ENCODE measurements around the gene LRP4. TPM values are rescaled to one million over a fixed set of nuclear protein-coding genes. Genes with fewer than 3 reads are reported as not detected.

LRP4 gene
- total RNA-seq, 2 experiments from 2014 or later, result 0.20 to 0.43 TPM

- H3K27me3 Mint-ChIP-seq, result no peaks in the 10 kb centered on the region
- DNase-seq, result no peak
- no peak overlapping the region for H3K27ac Mint-ChIP-seq
- peaks cover 3% of the 10 kb centered on the region for H3K4me1 Mint-ChIP-seq
- H3K36me3 Mint-ChIP-seq, result no peaks in the 10 kb centered on the region
- no peaks in the 10 kb centered on the region for H3K9me3 Mint-ChIP-seq
- H3K4me3 Mint-ChIP-seq, result no peak overlapping the region
These were observed 26.2 kb downstream of the LRP4 start for GRCh38 chr11:46892109-46892508.

GRCh38 chr11:46890665-46891064 is 27.7 kb downstream of the LRP4 start:
- peaks cover 3% of the 10 kb centered on the region for H3K4me1 Mint-ChIP-seq
- H3K27me3 Mint-ChIP-seq, result no peaks in the 10 kb centered on the region
- no peak overlapping the region for H3K4me3 Mint-ChIP-seq
- no peaks in the 10 kb centered on the region for H3K9me3 Mint-ChIP-seq
- H3K36me3 Mint-ChIP-seq, result no peaks in the 10 kb centered on the region
- no peak for DNase-seq
- H3K27ac Mint-ChIP-seq, result no peak overlapping the region

DNA sequence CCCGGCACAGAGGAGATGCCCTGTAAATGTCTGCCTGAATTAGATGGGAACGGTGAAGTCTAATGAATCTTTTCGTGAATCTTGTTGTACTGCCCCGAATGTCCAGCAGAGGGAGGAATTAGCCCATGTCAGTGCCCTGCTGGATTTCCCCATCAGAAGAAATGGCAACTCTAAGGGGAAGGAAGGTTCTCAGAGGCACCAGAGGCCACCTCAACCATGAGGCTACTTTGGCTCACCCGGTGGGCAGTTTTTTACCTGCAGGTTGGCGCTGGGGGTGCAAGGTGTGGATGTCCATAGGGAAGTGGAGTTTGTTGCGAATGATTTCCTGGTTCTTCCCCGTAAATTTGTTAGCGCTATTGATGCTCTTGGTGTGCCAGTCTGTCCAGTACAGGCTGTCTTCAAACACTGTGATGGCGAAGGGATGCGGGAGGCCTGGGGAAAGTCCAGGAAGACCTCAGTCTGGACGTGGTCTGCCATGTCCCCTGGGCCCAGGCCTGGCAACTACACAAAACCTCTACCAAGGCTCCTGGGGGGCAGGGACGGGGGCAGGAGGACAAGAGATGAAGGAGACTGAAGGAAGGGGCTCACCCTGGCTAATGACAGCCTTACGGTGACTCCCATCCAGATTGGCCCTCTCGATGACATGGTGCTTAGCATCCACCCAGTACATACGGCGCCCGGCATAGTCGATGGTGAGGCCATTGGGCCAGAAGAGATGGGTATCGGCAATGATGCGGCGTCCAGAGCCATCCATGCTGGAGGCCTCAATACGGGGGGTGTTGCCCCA is 28.5 kb downstream of the LRP4 start:
- peak; percentile 61 for DNase-seq
- Mint-ChIP-seq H3K4me1 (peaks cover 3% of the 10 kb centered on the region), H3K9me3 (no peaks in the 10 kb centered on the region), H3K36me3 (no peaks in the 10 kb centered on the region), H3K27me3 (no peaks in the 10 kb centered on the region), H3K4me3 (no peak overlapping the region), H3K27ac (no peak overlapping the region)

DNA sequence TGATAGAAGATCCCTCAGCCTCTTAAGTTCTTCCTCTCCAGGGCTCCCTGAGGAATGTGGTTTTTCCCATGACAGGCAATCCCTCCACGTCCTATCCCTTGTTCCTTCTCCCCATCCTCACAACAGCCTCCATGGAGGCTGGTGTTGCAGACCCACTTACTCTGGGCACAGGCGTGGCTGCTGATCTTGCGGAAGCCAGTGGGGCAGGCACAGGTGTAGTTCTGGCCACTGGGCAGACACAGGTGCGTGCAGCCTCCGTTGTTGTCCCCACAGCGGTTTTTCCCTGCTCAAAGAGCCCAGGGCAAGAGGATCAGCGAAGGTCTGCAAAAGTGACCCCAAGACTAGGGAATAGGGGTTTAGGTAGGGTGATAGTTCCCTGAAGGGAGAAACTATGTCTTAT is 29.1 kb downstream of the LRP4 start:
- H3K9me3 Mint-ChIP-seq, result no peaks in the 10 kb centered on the region
- H3K4me3 Mint-ChIP-seq, result no peak overlapping the region
- peaks cover 3% of the 10 kb centered on the region for H3K4me1 Mint-ChIP-seq
- DNase-seq, result no peak
- no peak overlapping the region for H3K27ac Mint-ChIP-seq
- no peaks in the 10 kb centered on the region for H3K36me3 Mint-ChIP-seq
- H3K27me3 Mint-ChIP-seq, result no peaks in the 10 kb centered on the region

DNA sequence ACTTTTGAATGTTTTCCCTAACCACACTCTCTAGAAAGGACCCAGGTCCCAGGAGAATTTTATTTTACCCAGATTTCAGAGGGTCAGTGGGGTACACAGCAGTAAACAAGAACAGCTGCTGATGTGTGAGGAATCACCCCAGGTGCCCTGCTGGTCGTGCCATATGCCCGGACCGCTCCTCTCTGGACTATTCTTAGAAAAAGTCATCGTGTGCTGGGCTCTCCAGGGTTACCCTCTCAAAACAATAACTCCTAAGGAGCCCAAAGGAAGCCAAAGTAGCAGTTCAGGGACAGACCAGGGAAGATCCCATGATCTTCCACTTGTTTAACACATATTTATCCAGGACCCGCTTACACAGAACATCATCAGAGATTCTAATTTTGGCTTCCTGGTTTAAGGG is 29.7 kb downstream of the LRP4 start:
- no peak overlapping the region for H3K4me3 Mint-ChIP-seq
- no peaks in the 10 kb centered on the region for H3K36me3 Mint-ChIP-seq
- no peaks in the 10 kb centered on the region for H3K27me3 Mint-ChIP-seq
- H3K4me1 Mint-ChIP-seq, result peaks cover 3% of the 10 kb centered on the region
- no peak overlapping the region for H3K27ac Mint-ChIP-seq
- no peak for DNase-seq
- no peaks in the 10 kb centered on the region for H3K9me3 Mint-ChIP-seq

- no peak overlapping the region for H3K27ac Mint-ChIP-seq
- no peaks in the 10 kb centered on the region for H3K36me3 Mint-ChIP-seq
- DNase-seq, result no peak
- H3K9me3 Mint-ChIP-seq, result no peaks in the 10 kb centered on the region
- no peak overlapping the region for H3K4me3 Mint-ChIP-seq
- peaks cover 3% of the 10 kb centered on the region for H3K4me1 Mint-ChIP-seq
- no peaks in the 10 kb centered on the region for H3K27me3 Mint-ChIP-seq
These were observed 32.1 kb downstream of the LRP4 start for GRCh38 chr11:46886211-46886610.

- no peaks in the 10 kb centered on the region for H3K4me1 Mint-ChIP-seq
- no peaks in the 10 kb centered on the region for H3K9me3 Mint-ChIP-seq
- H3K36me3 Mint-ChIP-seq, result no peaks in the 10 kb centered on the region
- no peak overlapping the region for H3K4me3 Mint-ChIP-seq
- DNase-seq, result no peak
- no peak overlapping the region for H3K27ac Mint-ChIP-seq
- no peaks in the 10 kb centered on the region for H3K27me3 Mint-ChIP-seq
These were observed 39.2 kb downstream of the LRP4 start for GRCh38 chr11:46879056-46879585.

DNA sequence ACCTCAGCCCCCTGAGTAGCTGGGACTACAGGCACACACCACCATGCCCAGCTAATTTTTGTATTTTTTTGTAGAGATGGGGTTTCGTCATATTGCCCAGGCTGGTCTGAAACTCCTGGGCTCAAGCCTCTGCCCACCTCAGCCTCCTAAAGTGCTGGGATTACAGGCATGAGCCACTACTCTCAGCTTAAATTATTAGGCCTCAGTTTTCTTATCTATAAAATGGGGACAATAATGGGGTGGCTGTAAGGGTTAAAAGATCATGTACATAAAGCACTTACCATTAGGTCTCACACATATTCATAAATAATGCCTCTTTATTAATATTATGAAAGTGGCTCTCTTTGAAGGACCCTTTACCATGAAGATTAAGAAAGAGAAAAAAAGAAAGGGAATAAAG is 40.8 kb downstream of the LRP4 start:
- Mint-ChIP-seq H3K27ac (no peak overlapping the region), H3K36me3 (no peaks in the 10 kb centered on the region), H3K9me3 (no peaks in the 10 kb centered on the region), H3K27me3 (no peaks in the 10 kb centered on the region), H3K4me1 (no peaks in the 10 kb centered on the region), H3K4me3 (no peak overlapping the region)
- DNase-seq, result no peak

GRCh38 chr11:46876471-46876870 is 41.9 kb downstream of the LRP4 start:
- Mint-ChIP-seq H3K27ac (no peak overlapping the region), H3K9me3 (no peaks in the 10 kb centered on the region), H3K4me3 (no peak overlapping the region), H3K4me1 (no peaks in the 10 kb centered on the region), H3K27me3 (no peaks in the 10 kb centered on the region), H3K36me3 (no peaks in the 10 kb centered on the region)
- no peak for DNase-seq

- no peaks in the 10 kb centered on the region for H3K36me3 Mint-ChIP-seq
- no peak overlapping the region for H3K27ac Mint-ChIP-seq
- H3K4me1 Mint-ChIP-seq, result no peaks in the 10 kb centered on the region
- no peak for DNase-seq
- no peaks in the 10 kb centered on the region for H3K9me3 Mint-ChIP-seq
- H3K27me3 Mint-ChIP-seq, result no peaks in the 10 kb centered on the region
- H3K4me3 Mint-ChIP-seq, result no peak overlapping the region
These were observed 43.8 kb downstream of the LRP4 start for GRCh38 chr11:46874586-46874985.

DNA sequence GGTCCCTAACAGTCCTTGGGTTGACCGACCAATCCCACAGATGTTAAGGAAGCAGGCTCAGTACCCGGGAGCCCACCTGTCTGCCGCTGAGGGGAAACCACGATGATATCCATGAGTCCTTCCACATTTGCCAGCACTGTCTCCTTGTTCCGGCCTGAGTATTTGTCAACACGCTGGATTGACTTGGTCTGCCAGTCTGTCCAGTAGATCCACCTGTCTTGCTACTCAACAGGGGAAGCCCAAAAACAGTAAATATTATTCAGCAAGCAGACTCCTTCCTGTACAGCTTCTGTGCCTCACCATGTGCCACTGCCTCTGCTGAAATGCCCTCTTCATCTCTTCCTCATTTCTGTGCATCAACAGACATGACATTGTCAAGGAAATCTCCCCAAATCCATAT is 49.4 kb downstream of the LRP4 start:
- DNase-seq, result no peak
- Mint-ChIP-seq H3K36me3 (no peaks in the 10 kb centered on the region), H3K27me3 (no peaks in the 10 kb centered on the region), H3K4me1 (no peaks in the 10 kb centered on the region), H3K4me3 (no peak overlapping the region), H3K9me3 (no peaks in the 10 kb centered on the region), H3K27ac (no peak overlapping the region)

DNA sequence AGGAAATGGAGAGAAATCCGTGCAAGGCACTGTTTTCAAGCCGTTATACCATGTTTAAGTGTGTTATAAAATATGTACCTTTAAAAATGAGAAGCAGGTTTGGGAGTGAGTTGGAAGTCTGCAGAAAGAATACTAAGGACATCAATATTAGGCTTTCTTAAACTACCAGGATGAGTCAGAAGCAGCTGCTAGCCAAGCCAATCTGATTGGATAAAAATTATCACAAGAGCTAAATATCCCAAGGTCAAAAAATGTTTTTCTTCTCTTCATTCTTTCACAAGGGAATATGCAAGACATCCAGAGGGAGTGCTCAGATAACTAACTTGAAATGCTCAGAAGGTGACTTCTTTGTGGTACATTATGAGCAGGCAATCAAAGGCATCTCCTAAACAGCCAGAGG is 53.0 kb downstream of the LRP4 start:
- H3K27me3 Mint-ChIP-seq, result no peaks in the 10 kb centered on the region
- no peaks in the 10 kb centered on the region for H3K36me3 Mint-ChIP-seq
- no peak overlapping the region for H3K4me3 Mint-ChIP-seq
- H3K27ac Mint-ChIP-seq, result no peak overlapping the region
- no peaks in the 10 kb centered on the region for H3K9me3 Mint-ChIP-seq
- DNase-seq, result no peak
- H3K4me1 Mint-ChIP-seq, result no peaks in the 10 kb centered on the region

DNA sequence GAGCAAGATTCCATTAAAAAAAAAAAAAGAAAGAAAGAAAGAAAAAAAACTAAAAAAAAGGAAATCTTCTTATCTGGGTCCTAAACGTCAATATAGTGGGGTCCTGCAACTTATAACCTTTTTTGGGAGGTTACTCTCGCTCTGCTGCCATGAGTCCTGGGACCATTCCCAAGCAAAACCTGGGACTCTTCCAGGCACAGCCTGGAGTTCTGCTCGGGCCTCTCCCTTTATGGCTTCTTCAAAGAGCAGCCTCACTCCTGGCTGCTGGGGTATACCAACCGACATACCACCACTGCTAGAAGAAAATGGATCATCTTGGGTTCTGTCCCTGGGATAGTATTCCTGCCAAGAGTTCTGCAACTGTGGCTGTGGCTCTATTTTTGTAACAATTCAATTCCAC is 58.1 kb downstream of the LRP4 start:
- DNase-seq, result no peak
- Mint-ChIP-seq H3K36me3 (no peaks in the 10 kb centered on the region), H3K4me1 (no peaks in the 10 kb centered on the region), H3K27me3 (no peaks in the 10 kb centered on the region), H3K27ac (no peak overlapping the region), H3K9me3 (no peaks in the 10 kb centered on the region), H3K4me3 (no peak overlapping the region)

GRCh38 chr11:46858920-46859546 is 59.3 kb downstream of the LRP4 start:
- DNase-seq, result no peak
- H3K4me3 Mint-ChIP-seq, result no peak overlapping the region
- no peaks in the 10 kb centered on the region for H3K36me3 Mint-ChIP-seq
- no peak overlapping the region for H3K27ac Mint-ChIP-seq
- no peaks in the 10 kb centered on the region for H3K27me3 Mint-ChIP-seq
- no peaks in the 10 kb centered on the region for H3K9me3 Mint-ChIP-seq
- H3K4me1 Mint-ChIP-seq, result no peaks in the 10 kb centered on the region

DNA sequence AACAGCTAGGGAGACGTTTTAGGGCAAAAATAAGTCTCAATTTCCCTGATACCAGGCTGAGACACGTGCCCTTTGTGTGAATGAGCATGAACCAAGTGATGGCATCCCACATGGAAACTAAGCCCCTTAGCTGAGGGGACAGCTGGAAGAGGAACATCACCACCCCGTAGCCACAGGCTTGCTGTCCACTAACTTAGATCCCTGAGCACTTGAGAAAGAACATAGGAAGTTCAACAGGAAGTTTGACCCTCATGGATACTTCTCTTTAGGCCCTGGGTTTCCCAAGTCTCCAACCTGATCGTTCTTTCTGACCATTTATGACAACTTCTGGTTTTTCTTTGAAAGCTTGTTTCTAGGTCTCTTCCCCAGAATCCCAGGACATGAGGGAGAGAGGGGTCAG is 60.7 kb downstream of the LRP4 start:
- H3K9me3 Mint-ChIP-seq, result no peaks in the 10 kb centered on the region
- no peak overlapping the region for H3K4me3 Mint-ChIP-seq
- H3K36me3 Mint-ChIP-seq, result no peaks in the 10 kb centered on the region
- H3K4me1 Mint-ChIP-seq, result no peaks in the 10 kb centered on the region
- no peak for DNase-seq
- H3K27ac Mint-ChIP-seq, result no peak overlapping the region
- H3K27me3 Mint-ChIP-seq, result no peaks in the 10 kb centered on the region

All from activated naive CD8-positive, alpha-beta T cell treated with anti-CD3 and anti-CD28 coated beads for 36 hours (primary cell).